Renal cortical epithelial cell (primary cell): Measurements from ENCODE around the gene ABHD8. TPM values are rescaled to one million over a fixed set of nuclear protein-coding genes. Genes with fewer than 3 reads are reported as not detected.
"Not testable (repeated sequence)": the region's sequence is repeated elsewhere in the genome, so short reads cannot be mapped to it uniquely, and the experiment has no call there.

ENCODE experiments used
- DNase-seq: peaks from one replicate; pipeline ENCODE4 v3.0.0-alpha.2; 2011; ENCODE audit warnings: low read depth
- total RNA-seq: library from RNA; depleted of rRNA; stranded (reverse); fragments of >200 nt; gene quantifications from 2 replicates; pipeline ENCODE4 v1.2.3, GENCODE V29; 2014

Gene ABHD8
- total RNA-seq, 1 donor from 2014 or later, result 19.4 TPM

GRCh38 chr19:17296976-17297375 is 6.2 kb downstream of the ABHD8 start:
- no peak for DNase-seq

- DNase-seq, result peak; percentile 65
These were observed 7.0 kb downstream of the ABHD8 start for GRCh38 chr19:17296273-17296672.

- DNase-seq, result not testable (repeated sequence)
These were observed 7.7 kb downstream of the ABHD8 start for GRCh38 chr19:17295551-17295950.

- DNase-seq, result no peak
These were observed 9.0 kb downstream of the ABHD8 start for GRCh38 chr19:17294051-17294891.

GRCh38 chr19:17293605-17294004 is 9.6 kb downstream of the ABHD8 start:
- no peak for DNase-seq

GRCh38 chr19:17292301-17293074 is 10.7 kb downstream of the ABHD8 start:
- DNase-seq, result peak; percentile 76

- peak; percentile 81 for DNase-seq
These were observed 13.7 kb downstream of the ABHD8 start for GRCh38 chr19:17289489-17289888.

GRCh38 chr19:17286752-17287151 is 16.5 kb downstream of the ABHD8 start:
- DNase-seq, result no peak

- no peak for DNase-seq
These were observed 17.0 kb downstream of the ABHD8 start for GRCh38 chr19:17286263-17286662.

GRCh38 chr19:17285415-17286135 is 17.6 kb downstream of the ABHD8 start:
- DNase-seq, result no peak

GRCh38 chr19:17283504-17283996 is 19.7 kb downstream of the ABHD8 start:
- no peak for DNase-seq

GRCh38 chr19:17282488-17283125 is 20.6 kb downstream of the ABHD8 start:
- peak; percentile 38 for DNase-seq

GRCh38 chr19:17281391-17282304 is 21.6 kb downstream of the ABHD8 start, which contains the start of gene ANKLE1:
TSS of gene ANKLE1 (plus strand) at chr19:17281901. CDS start at chr19:17281921, 20 bp downstream.
- no peak for DNase-seq

GRCh38 chr19:17279436-17279835 is 23.8 kb downstream of the ABHD8 start:
- DNase-seq, result no peak

- DNase-seq, result no peak
These were observed 27.6 kb downstream of the ABHD8 start for GRCh38 chr19:17275441-17276175.

GRCh38 chr19:17274892-17275291 is 28.3 kb downstream of the ABHD8 start:
- DNase-seq, result not testable (repeated sequence)

GRCh38 chr19:17268754-17269153 is 34.5 kb downstream of the ABHD8 start:
- no peak for DNase-seq

- DNase-seq, result peak; percentile 99
These were observed 36.0 kb downstream of the ABHD8 start, which contains the start of gene BABAM1 for GRCh38 chr19:17266975-17267788. TSS of gene BABAM1 (plus strand) at chr19:17267443. CDS start at chr19:17268807, 1,364 bp downstream.

- DNase-seq, result no peak
These were observed 36.6 kb downstream of the ABHD8 start for GRCh38 chr19:17266589-17266974.
